ENCODE measurements around the gene LBX2.

LBX2 gene

GRCh38 chr2:74457129-74457548 lies 42.3 kb downstream of the LBX2 start:
- peak in 1 of 4 experiments; percentile 43 for DNase-seq

DNA sequence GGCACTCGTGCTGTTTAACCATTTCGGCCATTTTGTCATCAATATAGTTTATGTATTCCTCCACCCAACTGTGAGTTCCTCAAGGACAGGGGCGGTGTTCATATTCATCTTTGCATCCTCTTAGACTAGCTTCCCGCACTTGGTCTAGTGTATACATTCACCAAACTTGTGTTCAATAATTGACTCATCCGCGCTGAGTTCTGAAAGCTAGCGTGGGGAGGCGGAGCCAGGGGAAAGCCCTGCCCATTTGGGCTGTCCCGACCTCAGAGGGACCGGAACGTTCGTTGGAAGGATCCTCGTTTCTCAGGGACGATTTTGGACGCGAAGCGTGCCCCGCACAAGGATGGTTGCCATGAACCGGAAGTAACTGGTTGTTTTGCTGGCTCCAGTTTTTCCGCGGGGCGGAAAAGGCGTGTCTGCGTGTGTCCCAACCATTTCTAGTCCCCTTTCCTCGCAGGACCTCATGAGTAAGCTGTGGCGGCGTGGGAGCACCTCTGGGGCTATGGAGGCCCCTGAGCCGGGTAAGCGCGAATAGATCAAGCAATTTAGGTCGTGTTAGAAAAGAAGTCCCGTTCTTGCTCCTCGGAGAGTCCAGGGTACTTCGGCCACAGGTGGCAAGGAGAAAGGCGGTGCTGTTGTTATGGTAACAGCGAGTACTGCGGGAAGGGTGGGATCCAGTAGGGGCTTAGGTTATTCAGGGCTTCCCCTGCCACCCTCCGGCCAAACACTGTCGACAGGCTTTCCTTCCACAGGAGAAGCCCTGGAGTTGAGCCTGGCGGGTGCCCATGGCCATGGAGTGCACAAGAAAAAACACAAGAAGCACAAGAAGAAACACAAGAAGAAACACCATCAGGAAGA lies 44.5 kb downstream of the LBX2 start, which contains the start of gene INO80B:
Gene INO80B, plus strand, starts transcription at position 434 of the 858 bp plus-strand sequence. Its CDS starts 30 bp downstream, at position 464.
- peak; percentile 97 to 99 (median 98) for DNase-seq

DNA sequence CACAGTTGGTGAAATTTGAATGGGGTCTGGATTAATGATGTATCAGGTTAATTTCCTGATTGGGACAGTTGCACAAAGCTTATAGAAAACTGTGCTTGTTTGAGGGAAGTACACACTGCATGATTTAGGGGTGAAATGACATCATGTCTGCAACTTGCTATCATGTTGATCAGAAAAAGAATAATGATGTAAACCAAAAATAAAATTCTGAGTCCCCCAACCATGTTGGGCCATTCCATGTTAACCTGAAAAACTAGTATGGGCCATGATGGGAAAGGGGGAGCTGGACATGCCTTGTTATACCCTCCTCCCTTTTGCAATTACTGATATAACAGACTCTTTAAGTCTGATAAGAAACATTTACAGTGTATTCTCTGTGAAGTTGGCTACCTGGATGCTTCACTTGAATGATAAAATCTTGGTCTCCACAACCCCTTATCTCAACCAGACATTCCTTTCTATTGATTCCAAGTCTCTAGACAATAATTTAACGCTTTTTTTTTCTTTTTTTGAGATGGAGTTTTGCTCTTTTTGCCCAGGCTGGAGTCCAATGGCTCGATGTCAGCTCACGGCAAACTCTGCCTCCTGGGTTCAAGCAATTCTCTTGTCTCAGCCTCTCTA lies 48.7 kb downstream of the LBX2 start:
- DNase-seq, result no peak

DNA sequence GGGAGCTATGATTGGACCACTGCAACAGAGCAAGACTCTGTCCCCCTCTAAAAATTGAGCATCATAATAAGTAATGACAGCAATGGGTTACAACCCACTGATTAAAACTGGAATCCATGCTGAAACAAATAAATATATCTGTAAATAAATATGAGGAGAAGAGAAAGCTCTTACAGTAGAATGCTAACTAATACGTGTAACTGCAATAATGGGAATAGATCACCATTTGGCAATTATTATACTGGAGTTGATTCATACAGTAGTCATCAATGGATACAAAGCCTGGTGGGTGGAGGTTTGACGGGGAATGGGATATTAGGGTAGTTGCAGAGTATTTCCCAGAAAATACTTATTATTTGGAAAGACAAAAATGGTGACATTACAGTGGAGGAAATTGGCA lies 50.6 kb downstream of the LBX2 start:
- no peak for DNase-seq

Data from suppressor macrophage (primary cell).